Ascending aorta (tissue), 2 donors: ENCODE results near the gene ADGRA3. TPM values are rescaled to one million over a fixed set of nuclear protein-coding genes. Genes with fewer than 3 reads are reported as not detected.
"Not testable (repeated sequence)": the region's sequence is repeated elsewhere in the genome, so short reads cannot be mapped to it uniquely, and the experiment has no call there.

Experiments used
- DNase-seq, 2 donors: peaks; one replicate each; pipeline ENCODE4 v3.0.0-alpha.2; 2019; ENCODE audit warnings: low spot score in 2 of 2
- H3K27ac ChIP-seq, 2 donors: fragments of 200-600 bp; sonication (generic); one replicate each; pipeline ENCODE4 v1.5.1; 2016 to 2017; ENCODE audit warnings: mild to moderate bottlenecking in 1 of 2
- H3K27me3 ChIP-seq: fragments of 200-600 bp; sonication (generic); one replicate; pipeline ENCODE4 v1.5.1; 2017
- H3K36me3 ChIP-seq, 2 donors: fragments of 200-600 bp; sonication (generic); one replicate each; pipeline ENCODE4 v1.5.1; 2016
- H3K4me1 ChIP-seq, 2 donors: fragments of 200-600 bp; sonication (generic); one replicate each; pipeline ENCODE4 v1.5.1; 2016 to 2017; ENCODE audit warnings: mild to moderate bottlenecking in 1 of 2
- H3K4me3 ChIP-seq, 2 donors: fragments of 200-600 bp; sonication (generic); one replicate each; pipeline ENCODE4 v1.5.1; 2016 to 2017; ENCODE audit warnings: mild to moderate bottlenecking in 1 of 2
- H3K9me3 ChIP-seq, 2 donors: fragments of 200-600 bp; sonication (generic); one replicate each; pipeline ENCODE4 v1.5.1; 2016
- intact Hi-C: fragments of 100-400 bp; cut with DNase I; formaldehyde crosslinking; loops from one replicate; pipeline ENCODE4 v1.15.1; 2023
- total RNA-seq: library from RNA; depleted of rRNA; stranded (reverse); fragments of >200 nt; gene quantifications from one replicate; pipeline ENCODE4 v1.1.0, GENCODE V29; 2016
- TF ChIP-seq, protein P1 (sequence below), 3 experiments: fragments of 200-600 bp in 2 of 3; fragments of 450-650 bp in 1 of 3; sonication (generic) in 2 of 3; IDR thresholded peaks; one replicate each; pipeline ENCODE4 v1.5.1; 2016 to 2019; ENCODE audit warnings: antibody characterized with exemption in 3 of 3, mild to moderate bottlenecking in 1 of 3, moderate library complexity in 1 of 3

ADGRA3 gene
- total RNA-seq, 1 donor from 2014 or later: 2.2 TPM

DNA sequence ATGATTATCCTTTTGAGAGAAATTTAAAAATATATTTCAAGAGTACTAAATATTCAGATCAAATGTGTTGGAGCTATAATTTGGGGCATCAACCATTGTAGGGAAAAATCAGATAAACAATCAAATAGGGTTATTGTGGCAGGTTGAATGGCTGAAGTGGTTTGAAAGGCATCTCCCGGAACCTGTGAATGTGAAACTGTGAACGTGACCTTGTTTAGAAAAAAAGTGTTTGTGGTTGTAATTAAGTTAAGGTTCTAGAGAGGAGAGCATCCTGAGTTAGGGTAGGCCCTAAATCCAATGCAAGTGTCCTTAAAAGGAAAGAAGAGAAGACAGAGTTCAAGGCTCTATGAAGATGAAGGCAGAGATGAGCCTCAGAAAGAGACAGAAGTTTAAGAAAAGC lies 37.4 kb downstream of the ADGRA3 start:
- intact Hi-C loops: no loop called here
- Histone ChIP-seq H3K27ac (no peak overlapping the region), H3K36me3 (no peaks in the 10 kb centered on the region), H3K27me3 (no peaks in the 10 kb centered on the region), H3K9me3 (no peaks in the 10 kb centered on the region), H3K4me1 (no peaks in the 10 kb centered on the region), H3K4me3 (no peak overlapping the region)
- TF ChIP-seq, protein P1, sequence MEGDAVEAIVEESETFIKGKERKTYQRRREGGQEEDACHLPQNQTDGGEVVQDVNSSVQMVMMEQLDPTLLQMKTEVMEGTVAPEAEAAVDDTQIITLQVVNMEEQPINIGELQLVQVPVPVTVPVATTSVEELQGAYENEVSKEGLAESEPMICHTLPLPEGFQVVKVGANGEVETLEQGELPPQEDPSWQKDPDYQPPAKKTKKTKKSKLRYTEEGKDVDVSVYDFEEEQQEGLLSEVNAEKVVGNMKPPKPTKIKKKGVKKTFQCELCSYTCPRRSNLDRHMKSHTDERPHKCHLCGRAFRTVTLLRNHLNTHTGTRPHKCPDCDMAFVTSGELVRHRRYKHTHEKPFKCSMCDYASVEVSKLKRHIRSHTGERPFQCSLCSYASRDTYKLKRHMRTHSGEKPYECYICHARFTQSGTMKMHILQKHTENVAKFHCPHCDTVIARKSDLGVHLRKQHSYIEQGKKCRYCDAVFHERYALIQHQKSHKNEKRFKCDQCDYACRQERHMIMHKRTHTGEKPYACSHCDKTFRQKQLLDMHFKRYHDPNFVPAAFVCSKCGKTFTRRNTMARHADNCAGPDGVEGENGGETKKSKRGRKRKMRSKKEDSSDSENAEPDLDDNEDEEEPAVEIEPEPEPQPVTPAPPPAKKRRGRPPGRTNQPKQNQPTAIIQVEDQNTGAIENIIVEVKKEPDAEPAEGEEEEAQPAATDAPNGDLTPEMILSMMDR (IDR thresholded peaks at IDR 0.05): no peak
- DNase-seq: no peak

DNA sequence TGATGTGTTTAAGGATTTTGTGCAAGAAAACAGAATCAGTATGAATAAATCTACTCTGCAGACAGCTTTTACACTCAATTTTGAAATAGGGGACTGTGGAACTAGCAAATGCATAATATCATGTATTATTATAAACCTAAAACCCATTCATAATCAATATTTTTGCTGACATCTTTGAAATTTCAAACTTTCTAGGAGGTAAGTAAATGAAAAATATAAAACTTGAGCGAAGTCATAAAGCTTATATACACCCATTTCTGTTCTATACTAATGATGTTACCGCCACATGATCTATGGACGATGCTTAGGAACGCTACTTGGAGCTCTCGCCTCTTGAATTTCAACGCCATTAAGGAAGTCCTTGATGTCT lies 38.1 kb downstream of the ADGRA3 start:
- Histone ChIP-seq H3K4me1 (no peaks in the 10 kb centered on the region), H3K4me3 (no peak overlapping the region), H3K27me3 (no peaks in the 10 kb centered on the region), H3K36me3 (no peaks in the 10 kb centered on the region), H3K27ac (no peak overlapping the region), H3K9me3 (no peaks in the 10 kb centered on the region)
- DNase-seq: no peak
- intact Hi-C loops: no loop called here
- TF ChIP-seq, protein P1 (IDR thresholded peaks at IDR 0.05): no peak

DNA sequence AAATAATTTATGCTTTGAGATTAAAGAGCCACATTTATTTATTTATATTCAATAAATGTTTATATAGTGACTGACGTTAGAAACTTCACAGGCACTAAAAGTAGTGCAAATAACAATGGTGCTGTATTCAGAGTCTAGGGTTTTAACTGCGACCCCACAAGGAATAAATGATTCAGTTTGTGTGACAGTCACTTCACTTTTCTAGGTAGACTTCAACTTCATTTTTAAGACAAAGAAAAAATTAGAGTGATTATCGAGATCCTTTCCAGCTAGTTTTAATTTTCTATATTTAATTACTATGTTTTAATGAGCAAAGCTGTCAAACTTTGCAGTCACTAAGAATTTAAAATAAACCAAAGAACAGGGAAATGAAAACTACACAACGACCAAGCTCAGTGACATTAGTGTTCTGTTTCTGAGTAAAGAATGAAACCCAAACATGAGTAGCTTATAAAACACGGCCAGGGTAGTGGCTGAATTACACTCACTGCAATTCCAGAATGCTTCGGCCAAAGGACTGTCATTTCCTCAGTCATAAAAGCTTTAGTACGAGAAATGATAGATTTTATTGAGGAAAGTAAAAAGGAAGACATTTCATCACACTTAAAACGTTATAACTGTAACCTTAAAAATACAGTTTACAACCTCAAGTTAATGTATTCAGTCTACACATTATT lies 38.6 kb downstream of the ADGRA3 start:
- no peak for DNase-seq
- TF ChIP-seq, protein P1 (IDR thresholded peaks at IDR 0.05): no peak
- Histone ChIP-seq H3K36me3 (no peaks in the 10 kb centered on the region), H3K27me3 (no peaks in the 10 kb centered on the region), H3K27ac (no peak overlapping the region), H3K4me3 (no peak overlapping the region), H3K9me3 (no peaks in the 10 kb centered on the region), H3K4me1 (no peaks in the 10 kb centered on the region)
- intact Hi-C loops: no loop called here

DNA sequence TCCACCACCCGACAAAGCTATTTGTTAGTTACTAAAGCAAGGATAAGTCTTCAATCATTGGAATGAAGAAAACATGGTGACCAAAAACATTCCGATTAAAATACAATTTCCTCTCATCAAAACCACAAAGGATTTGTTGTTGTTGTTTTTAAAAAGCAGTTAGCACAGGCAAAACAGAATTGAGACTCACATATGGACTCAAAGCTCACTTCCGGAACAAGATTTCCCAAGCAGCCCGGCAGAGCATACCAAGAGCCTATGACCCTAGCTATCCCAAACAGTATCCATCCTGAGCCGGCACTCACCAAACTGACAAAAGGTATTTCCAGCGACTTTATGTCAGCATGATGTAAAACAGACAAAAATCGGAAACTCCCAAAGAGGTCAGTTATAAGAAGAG lies 39.9 kb downstream of the ADGRA3 start:
- Histone ChIP-seq H3K27me3 (no peaks in the 10 kb centered on the region), H3K36me3 (no peaks in the 10 kb centered on the region), H3K27ac (no peak overlapping the region), H3K4me3 (no peak overlapping the region), H3K9me3 (no peaks in the 10 kb centered on the region), H3K4me1 (peaks cover 0 to 7% of the 10 kb centered on the region in 2 donors)
- DNase-seq: no peak
- TF ChIP-seq, protein P1 (IDR thresholded peaks at IDR 0.05): no peak
- intact Hi-C loops: no loop called here

DNA sequence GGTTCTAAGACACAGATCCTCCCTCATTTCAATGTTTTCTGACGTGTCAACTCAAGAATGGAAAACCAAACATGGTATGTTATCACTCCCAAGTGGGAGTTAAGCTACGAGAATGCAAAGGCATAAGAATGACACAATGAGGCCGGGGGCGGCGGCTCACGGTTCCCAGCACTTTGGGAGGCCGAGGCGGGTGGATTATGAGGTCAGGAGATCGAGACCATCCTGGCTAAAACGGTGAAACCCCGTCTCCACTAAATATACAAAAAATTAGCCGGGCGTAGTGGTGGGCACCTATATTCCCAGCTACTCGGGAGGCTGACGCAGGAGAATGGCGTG lies 40.6 kb downstream of the ADGRA3 start:
- DNase-seq, H3K36me3 ChIP-seq, H3K27ac ChIP-seq, H3K4me3 ChIP-seq, H3K27me3 ChIP-seq, H3K4me1 ChIP-seq, H3K9me3 ChIP-seq, intact Hi-C loops: not testable (repeated sequence)

DNA sequence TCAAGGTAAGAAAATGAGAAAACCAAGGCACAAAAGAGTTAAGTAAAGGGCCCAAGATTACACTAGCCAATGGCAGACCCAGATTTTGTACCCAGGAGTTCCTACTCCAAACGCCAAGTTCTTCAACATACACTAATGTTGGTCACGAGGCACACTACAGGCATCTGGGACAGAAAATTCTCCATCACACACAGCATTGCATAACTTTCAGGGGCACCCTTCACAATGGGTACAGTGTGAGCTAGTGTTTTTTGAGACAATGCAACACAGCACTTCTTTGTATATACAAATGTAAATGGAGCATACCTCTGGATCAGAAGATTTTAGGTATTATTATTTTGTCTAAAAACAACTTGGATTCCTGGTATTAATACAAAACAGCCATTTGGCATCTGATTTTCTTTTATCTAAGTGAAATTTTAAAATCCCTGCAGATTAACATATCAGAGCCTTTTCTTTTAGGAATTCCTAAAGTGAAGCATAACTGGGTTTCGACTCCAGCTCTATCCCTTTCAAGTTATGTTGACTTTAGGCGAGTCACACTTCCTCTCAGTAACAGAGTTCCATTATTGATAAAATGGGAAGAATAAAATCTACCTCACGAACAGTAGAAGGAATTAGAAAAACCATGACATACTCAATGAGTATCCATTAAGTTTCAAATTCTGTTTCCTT lies 41.1 kb downstream of the ADGRA3 start:
- no peak for DNase-seq
- intact Hi-C loops: no loop called here
- TF ChIP-seq, protein P1 (IDR thresholded peaks at IDR 0.05): no peak
- Histone ChIP-seq H3K27me3 (no peaks in the 10 kb centered on the region), H3K36me3 (peaks cover 0 to 5% of the 10 kb centered on the region in 2 donors), H3K4me3 (no peak overlapping the region), H3K4me1 (peaks cover 0 to 7% of the 10 kb centered on the region in 2 donors), H3K27ac (no peak overlapping the region), H3K9me3 (no peaks in the 10 kb centered on the region)
